Measurements from ENCODE around the gene SMOC1. TPM values are rescaled to one million over a fixed set of nuclear protein-coding genes. Genes with fewer than 3 reads are reported as not detected.

The SMOC1 gene
- total RNA-seq, 1 experiment from 2014 or later = not detected

DNA sequence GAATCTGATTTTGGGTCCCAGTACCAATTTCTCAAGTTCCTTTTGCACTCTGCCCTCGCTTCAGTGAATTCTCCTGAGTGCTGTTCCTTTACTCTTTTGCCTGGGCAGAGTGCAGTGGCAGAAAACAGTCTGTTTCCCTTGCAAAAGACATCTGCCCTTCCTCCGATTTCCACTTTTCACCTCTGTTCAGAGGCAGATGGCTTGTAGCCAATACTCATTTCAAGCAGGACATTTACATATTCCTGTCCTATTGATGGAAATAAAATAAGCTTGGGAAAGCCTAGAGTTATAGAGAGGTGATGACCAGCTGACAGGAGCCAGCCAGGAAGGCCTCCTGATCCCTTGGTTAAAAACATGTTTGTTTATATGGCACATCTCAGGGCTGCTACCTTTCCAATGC is 198.5 kb downstream of the SMOC1 start:
- Histone ChIP-seq H3K36me3 (ENCODE audit: low read depth, low read length) (no peaks in the 10 kb centered on the region), H3K27me3 (ENCODE audit: low read length) (peaks cover 61% of the 10 kb centered on the region), H3K9me2 (replicated peaks; ENCODE audit: low read length) (no peaks in the 10 kb centered on the region), H3K4me2 (ENCODE audit: low read length) (no peak overlapping the region), H3K27ac (ENCODE audit: low read length) (no peak overlapping the region), H3K79me2 (ENCODE audit: low read length) (no peaks in the 10 kb centered on the region), H3K4me1 (ENCODE audit: insufficient read depth, low read length) (no peaks in the 10 kb centered on the region), H3K9ac (ENCODE audit: low read length) (no peak overlapping the region), H4K20me1 (ENCODE audit: low read length) (no peaks in the 10 kb centered on the region), H3K4me3 (ENCODE audit: low read length) (no peak overlapping the region), H3K9me3 (ENCODE audit: low read length) (no peaks in the 10 kb centered on the region), H3F3A (ENCODE audit: low read length, unreplicated experiment) (no peaks in the 10 kb centered on the region), H2AFZ (ENCODE audit: low read length) (no peak overlapping the region)
- TF ChIP-seq, protein P1, sequence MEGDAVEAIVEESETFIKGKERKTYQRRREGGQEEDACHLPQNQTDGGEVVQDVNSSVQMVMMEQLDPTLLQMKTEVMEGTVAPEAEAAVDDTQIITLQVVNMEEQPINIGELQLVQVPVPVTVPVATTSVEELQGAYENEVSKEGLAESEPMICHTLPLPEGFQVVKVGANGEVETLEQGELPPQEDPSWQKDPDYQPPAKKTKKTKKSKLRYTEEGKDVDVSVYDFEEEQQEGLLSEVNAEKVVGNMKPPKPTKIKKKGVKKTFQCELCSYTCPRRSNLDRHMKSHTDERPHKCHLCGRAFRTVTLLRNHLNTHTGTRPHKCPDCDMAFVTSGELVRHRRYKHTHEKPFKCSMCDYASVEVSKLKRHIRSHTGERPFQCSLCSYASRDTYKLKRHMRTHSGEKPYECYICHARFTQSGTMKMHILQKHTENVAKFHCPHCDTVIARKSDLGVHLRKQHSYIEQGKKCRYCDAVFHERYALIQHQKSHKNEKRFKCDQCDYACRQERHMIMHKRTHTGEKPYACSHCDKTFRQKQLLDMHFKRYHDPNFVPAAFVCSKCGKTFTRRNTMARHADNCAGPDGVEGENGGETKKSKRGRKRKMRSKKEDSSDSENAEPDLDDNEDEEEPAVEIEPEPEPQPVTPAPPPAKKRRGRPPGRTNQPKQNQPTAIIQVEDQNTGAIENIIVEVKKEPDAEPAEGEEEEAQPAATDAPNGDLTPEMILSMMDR (conservative IDR thresholded peaks at IDR 0.05; ENCODE audit: low read depth, low read length) = no peak
- TF ChIP-seq EZH2 (IDR thresholded peaks at IDR 0.05; ENCODE audit: low read length, unreplicated experiment) (no peak), EZH2phosphoT487 (IDR thresholded peaks at IDR 0.05; ENCODE audit: borderline replicate concordance, low read length) (no peak)
- BruUV-seq (replicated peaks) = no TSS peak
- CTCF ChIA-PET = no interaction called here
- POLR2A ChIA-PET (ENCODE audit: unreplicated experiment) = no interaction called here
- no peak for DNase-seq
- intact Hi-C loops (cut with micrococcal nuclease) = no loop called here
- no peak for ATAC-seq

DNA sequence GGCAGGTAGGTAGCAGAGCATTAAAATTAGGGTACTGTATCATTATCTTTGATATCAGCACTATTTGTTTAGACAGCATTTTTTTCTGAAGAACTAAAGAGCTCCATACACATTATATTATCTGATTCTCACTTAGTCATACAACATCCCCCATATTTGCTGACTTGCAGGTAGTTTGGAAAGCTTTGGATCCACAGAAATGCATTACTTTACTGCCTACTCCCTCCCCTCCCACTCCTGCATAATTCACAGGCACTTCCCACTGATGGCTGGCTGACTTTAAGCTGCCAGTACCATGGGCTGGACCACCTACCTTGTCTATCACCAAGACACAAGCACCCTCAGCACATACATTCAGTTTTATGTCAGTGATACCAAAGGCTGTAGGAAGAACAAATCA is 199.1 kb downstream of the SMOC1 start:
- Histone ChIP-seq H3K9me2 (replicated peaks; ENCODE audit: low read length) (no peaks in the 10 kb centered on the region), H3F3A (ENCODE audit: low read length, unreplicated experiment) (no peaks in the 10 kb centered on the region), H3K27me3 (ENCODE audit: low read length) (peaks cover 63% of the 10 kb centered on the region), H3K36me3 (ENCODE audit: low read depth, low read length) (no peaks in the 10 kb centered on the region), H3K4me3 (ENCODE audit: low read length) (no peak overlapping the region), H3K4me2 (ENCODE audit: low read length) (no peak overlapping the region), H3K4me1 (ENCODE audit: insufficient read depth, low read length) (no peaks in the 10 kb centered on the region), H3K9ac (ENCODE audit: low read length) (no peak overlapping the region), H2AFZ (ENCODE audit: low read length) (no peak overlapping the region), H3K27ac (ENCODE audit: low read length) (no peak overlapping the region), H3K79me2 (ENCODE audit: low read length) (no peaks in the 10 kb centered on the region), H4K20me1 (ENCODE audit: low read length) (no peaks in the 10 kb centered on the region), H3K9me3 (ENCODE audit: low read length) (no peaks in the 10 kb centered on the region)
- ATAC-seq = no peak
- intact Hi-C loops (cut with micrococcal nuclease) = no loop called here
- BruUV-seq (replicated peaks) = no TSS peak
- CTCF ChIA-PET = no interaction called here
- POLR2A ChIA-PET (ENCODE audit: unreplicated experiment) = no interaction called here
- TF ChIP-seq, protein P1 (conservative IDR thresholded peaks at IDR 0.05; ENCODE audit: low read depth, low read length) = no peak
- TF ChIP-seq EZH2phosphoT487 (IDR thresholded peaks at IDR 0.05; ENCODE audit: borderline replicate concordance, low read length) (no peak), EZH2 (IDR thresholded peaks at IDR 0.05; ENCODE audit: low read length, unreplicated experiment) (no peak)
- no peak for DNase-seq

DNA sequence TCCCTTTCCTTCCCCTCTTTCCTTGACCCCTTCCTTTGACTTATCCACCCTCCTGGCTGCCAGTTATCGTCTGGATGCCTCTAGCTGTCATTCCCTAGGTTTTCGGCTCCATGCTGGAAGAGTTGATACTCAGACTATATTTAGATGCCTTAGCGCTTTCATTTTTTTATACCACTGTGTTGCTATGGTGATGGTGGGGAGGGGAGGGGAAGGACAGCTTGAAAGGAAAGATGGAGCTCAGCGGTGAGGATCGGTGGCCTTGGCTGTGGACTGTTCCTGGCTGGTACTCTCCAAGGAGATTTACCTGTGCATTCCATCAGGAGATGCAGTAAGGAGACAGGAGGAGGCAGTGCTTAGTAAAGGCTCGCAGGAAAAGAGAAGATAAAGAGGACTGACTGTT is 200.9 kb downstream of the SMOC1 start:
- no peak for TF ChIP-seq EZH2 (IDR thresholded peaks at IDR 0.05; ENCODE audit: low read length, unreplicated experiment)
- TF ChIP-seq EZH2phosphoT487 (IDR thresholded peaks at IDR 0.05; ENCODE audit: borderline replicate concordance, low read length) = no peak
- TF ChIP-seq, protein P1 (conservative IDR thresholded peaks at IDR 0.05; ENCODE audit: low read depth, low read length) = no peak
- ATAC-seq (no peak), DNase-seq (no peak)
- Histone ChIP-seq H2AFZ (ENCODE audit: low read length) (no peak overlapping the region), H4K20me1 (ENCODE audit: low read length) (no peaks in the 10 kb centered on the region), H3K27ac (ENCODE audit: low read length) (no peak overlapping the region), H3K27me3 (ENCODE audit: low read length) (peaks cover 79% of the 10 kb centered on the region), H3F3A (ENCODE audit: low read length, unreplicated experiment) (no peaks in the 10 kb centered on the region), H3K9me3 (ENCODE audit: low read length) (no peaks in the 10 kb centered on the region), H3K9ac (ENCODE audit: low read length) (no peak overlapping the region), H3K9me2 (replicated peaks; ENCODE audit: low read length) (no peaks in the 10 kb centered on the region), H3K4me2 (ENCODE audit: low read length) (no peak overlapping the region), H3K36me3 (ENCODE audit: low read depth, low read length) (no peaks in the 10 kb centered on the region), H3K4me1 (ENCODE audit: insufficient read depth, low read length) (no peaks in the 10 kb centered on the region), H3K79me2 (ENCODE audit: low read length) (no peaks in the 10 kb centered on the region), H3K4me3 (ENCODE audit: low read length) (no peak overlapping the region)
- CTCF ChIA-PET = no interaction called here
- intact Hi-C loops (cut with micrococcal nuclease) = no loop called here
- no TSS peak for BruUV-seq (replicated peaks)
- POLR2A ChIA-PET (ENCODE audit: unreplicated experiment) = no interaction called here

Other genes with a start within 250 kb of the SMOC1 start
- gene SRSF5, start 112.3 kb upstream of the SMOC1 start, total RNA-seq (2014; rRNA removed) = 213 and 309 TPM in 2 replicates
- not detected in 2 replicates for gene SLC10A1, start 82.2 kb upstream of the SMOC1 start, total RNA-seq (2014; rRNA removed)

Data from PC-3 (cell line).